Nephron (organoid): ENCODE results near the gene GATA1.

Experiments used
- H3K27ac Mint-ChIP-seq, 3 experiments: 2 replicates each; pipeline ENCODE4 v1.8.0; 2020; ENCODE audit warnings: mixed read lengths in 3 of 3, mild to moderate bottlenecking in 2 of 3, moderate library complexity in 1 of 3
- H3K27me3 Mint-ChIP-seq: 2 replicates; pipeline ENCODE4 v1.8.0; 2021; ENCODE audit warnings: low read depth, mild to moderate bottlenecking, moderate library complexity, mixed read lengths
- H3K36me3 Mint-ChIP-seq: 2 replicates; pipeline ENCODE4 v1.8.0; 2020; ENCODE audit warnings: low read depth, mixed read lengths
- H3K4me1 Mint-ChIP-seq: 2 replicates; pipeline ENCODE4 v1.8.0; 2020; ENCODE audit warnings: mixed read lengths
- H3K4me3 Mint-ChIP-seq, 3 experiments: 2 replicates each; pipeline ENCODE4 v1.8.0; 2020; ENCODE audit warnings: mild to moderate bottlenecking in 3 of 3, mixed read lengths in 3 of 3, moderate library complexity in 2 of 3
- H3K9me3 Mint-ChIP-seq: 2 replicates; pipeline ENCODE4 v1.8.0; 2020; ENCODE audit warnings: mixed read lengths
- TF ChIP-seq, protein P1 (sequence below), 3 experiments: fragments of 200-600 bp; sonication (generic); IDR thresholded peaks; one replicate each; pipeline ENCODE4 v1.5.0; 2021; ENCODE audit warnings: antibody characterized with exemption in 3 of 3; ENCODE audit not compliant: unreplicated experiment in 3 of 3

The GATA1 gene

DNA sequence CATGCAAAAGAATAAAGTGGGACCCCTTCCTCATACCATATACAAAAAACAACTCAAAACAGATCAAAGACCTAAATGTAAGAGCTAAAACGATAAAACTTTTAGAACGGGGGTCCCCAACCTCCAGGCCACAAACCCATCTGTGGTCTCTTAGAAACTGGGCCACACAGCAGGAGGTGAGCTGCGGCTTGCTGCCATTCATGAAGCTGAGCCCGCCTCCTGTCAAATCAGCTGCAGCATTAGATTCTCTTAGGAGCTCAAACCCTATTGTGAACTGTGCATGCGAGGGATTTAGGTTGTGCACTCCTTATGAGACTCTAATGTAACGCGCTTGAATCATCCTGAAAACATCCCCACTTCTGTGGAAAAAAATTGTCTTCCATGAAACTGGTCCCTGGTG lies 7.0 kb upstream of the GATA1 start:
- H3K27me3 Mint-ChIP-seq = no peaks in the 10 kb centered on the region
- no peaks in the 10 kb centered on the region for H3K36me3 Mint-ChIP-seq
- H3K27ac Mint-ChIP-seq = no peak overlapping the region
- TF ChIP-seq, protein P1, sequence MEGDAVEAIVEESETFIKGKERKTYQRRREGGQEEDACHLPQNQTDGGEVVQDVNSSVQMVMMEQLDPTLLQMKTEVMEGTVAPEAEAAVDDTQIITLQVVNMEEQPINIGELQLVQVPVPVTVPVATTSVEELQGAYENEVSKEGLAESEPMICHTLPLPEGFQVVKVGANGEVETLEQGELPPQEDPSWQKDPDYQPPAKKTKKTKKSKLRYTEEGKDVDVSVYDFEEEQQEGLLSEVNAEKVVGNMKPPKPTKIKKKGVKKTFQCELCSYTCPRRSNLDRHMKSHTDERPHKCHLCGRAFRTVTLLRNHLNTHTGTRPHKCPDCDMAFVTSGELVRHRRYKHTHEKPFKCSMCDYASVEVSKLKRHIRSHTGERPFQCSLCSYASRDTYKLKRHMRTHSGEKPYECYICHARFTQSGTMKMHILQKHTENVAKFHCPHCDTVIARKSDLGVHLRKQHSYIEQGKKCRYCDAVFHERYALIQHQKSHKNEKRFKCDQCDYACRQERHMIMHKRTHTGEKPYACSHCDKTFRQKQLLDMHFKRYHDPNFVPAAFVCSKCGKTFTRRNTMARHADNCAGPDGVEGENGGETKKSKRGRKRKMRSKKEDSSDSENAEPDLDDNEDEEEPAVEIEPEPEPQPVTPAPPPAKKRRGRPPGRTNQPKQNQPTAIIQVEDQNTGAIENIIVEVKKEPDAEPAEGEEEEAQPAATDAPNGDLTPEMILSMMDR (IDR thresholded peaks at IDR 0.05; ENCODE audit: unreplicated experiment in 3 of 3) = no peak
- peaks cover 14% of the 10 kb centered on the region for H3K4me1 Mint-ChIP-seq
- H3K9me3 Mint-ChIP-seq = peaks cover 26% of the 10 kb centered on the region
- no peak overlapping the region for H3K4me3 Mint-ChIP-seq

DNA sequence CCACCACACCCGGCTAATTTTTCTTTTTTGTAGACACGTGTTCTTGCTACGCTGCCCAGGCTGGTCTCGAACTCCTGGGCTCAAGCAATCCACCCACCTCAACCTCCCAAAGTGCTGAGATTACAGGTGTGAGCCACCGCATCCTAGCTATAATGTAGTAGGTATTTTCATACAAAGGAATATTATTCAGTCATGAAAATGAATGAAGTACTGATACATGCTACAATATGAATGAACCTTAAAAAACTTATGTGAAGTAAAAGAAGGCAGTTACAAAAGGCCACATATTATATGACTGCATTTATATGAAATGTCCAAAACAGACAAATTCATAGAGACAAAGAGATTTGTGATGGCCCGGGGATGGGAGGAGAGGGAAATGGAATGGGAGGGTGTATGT lies 4.7 kb upstream of the GATA1 start:
- Mint-ChIP-seq H3K36me3 (no peaks in the 10 kb centered on the region), H3K27ac (no peak overlapping the region), H3K4me3 (no peak overlapping the region), H3K4me1 (peaks cover 8% of the 10 kb centered on the region), H3K9me3 (peaks cover 18% of the 10 kb centered on the region), H3K27me3 (no peaks in the 10 kb centered on the region)
- TF ChIP-seq, protein P1 (IDR thresholded peaks at IDR 0.05; ENCODE audit: unreplicated experiment in 3 of 3) = no peak

DNA sequence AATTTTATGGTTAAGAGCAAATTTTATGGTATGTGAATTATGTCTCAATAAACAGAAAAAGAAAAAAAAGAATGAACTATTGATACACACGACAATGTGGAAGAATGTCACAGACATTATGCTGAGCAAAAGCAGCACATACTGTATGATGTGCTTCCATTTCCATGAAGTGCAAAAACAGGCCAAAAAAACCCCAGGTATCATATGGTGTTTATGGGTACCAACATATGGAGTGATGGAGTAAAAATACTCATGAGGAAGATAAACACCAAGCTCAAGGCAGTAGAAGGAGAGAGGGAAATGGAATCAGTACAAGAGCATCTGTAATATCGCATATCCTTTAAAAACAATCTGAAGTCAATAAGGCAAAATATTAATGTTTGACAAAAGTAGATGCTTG lies 4.2 kb upstream of the GATA1 start:
- Mint-ChIP-seq H3K4me1 (peaks cover 3% of the 10 kb centered on the region), H3K36me3 (no peaks in the 10 kb centered on the region), H3K4me3 (no peak overlapping the region), H3K9me3 (peaks cover 18% of the 10 kb centered on the region), H3K27ac (no peak overlapping the region), H3K27me3 (no peaks in the 10 kb centered on the region)
- TF ChIP-seq, protein P1 (IDR thresholded peaks at IDR 0.05; ENCODE audit: unreplicated experiment in 3 of 3) = no peak

DNA sequence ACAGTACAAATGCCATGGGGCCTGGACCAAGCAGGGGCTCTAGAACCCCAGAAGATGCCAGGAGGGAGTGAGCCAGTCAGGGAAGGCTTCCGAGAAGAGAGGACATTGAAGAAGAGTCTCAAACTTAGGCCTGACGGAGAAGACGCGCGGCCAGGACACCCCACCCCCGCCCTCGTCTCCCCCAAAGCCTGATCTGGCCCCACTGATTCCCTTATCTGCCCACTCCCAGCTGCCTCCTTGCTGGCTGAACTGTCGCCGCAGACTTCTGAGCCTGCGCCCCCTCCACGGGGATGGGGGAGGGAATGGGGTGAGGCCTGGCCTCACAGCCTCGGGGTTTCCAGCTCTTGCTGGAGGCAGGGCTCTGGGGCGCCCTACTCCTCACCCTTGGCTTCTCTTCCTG lies 3.6 kb upstream of the GATA1 start:
- TF ChIP-seq, protein P1 (IDR thresholded peaks at IDR 0.05; ENCODE audit: unreplicated experiment in 3 of 3) = no peak
- Mint-ChIP-seq H3K27ac (no peak overlapping the region), H3K4me3 (no peak overlapping the region), H3K27me3 (no peaks in the 10 kb centered on the region), H3K36me3 (no peaks in the 10 kb centered on the region), H3K4me1 (no peaks in the 10 kb centered on the region), H3K9me3 (peaks cover 16% of the 10 kb centered on the region)

DNA sequence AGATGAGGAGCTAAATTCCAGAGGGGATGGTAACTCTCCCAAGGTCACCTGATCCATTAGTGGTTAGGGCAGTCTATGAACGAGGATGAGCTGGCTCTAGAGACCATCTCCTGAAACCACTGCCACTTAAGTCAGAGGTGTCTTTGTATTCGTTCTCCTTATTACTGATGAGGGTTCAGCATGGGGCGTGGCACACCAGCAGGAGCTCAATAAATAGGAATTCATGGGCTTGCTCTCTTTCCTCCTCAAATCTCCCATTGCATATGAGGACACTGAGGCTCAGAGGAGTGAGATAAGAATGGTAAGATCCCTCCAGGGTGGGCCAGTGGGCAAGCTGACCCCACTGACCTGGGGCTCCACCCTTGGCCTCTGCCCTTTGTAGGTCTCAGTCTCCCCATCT lies 1.7 kb upstream of the GATA1 start:
- TF ChIP-seq, protein P1 (IDR thresholded peaks at IDR 0.05; ENCODE audit: unreplicated experiment in 3 of 3) = no peak
- Mint-ChIP-seq H3K27ac (no peak overlapping the region), H3K4me1 (no peaks in the 10 kb centered on the region), H3K27me3 (peaks cover 4% of the 10 kb centered on the region), H3K4me3 (no peak overlapping the region), H3K36me3 (no peaks in the 10 kb centered on the region), H3K9me3 (peaks cover 21% of the 10 kb centered on the region)

DNA sequence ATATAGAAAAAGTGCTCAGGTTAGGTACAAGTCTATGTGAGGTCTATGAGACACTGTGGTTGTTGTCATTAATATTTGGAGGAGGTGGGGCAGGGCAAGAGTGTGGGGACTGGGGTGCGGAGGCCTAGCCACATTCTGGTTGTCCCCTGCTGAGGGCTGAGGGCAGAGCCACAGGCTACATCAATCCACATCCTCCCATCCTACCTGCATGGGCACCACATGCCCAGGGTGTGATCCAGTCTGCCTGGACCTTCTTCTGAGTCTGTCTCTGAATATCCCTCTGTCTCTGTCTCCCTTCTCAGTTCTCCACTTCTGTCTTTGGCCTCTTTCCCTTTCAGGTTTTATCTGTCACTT lies 1.2 kb upstream of the GATA1 start:
- Mint-ChIP-seq H3K4me1 (no peaks in the 10 kb centered on the region), H3K9me3 (peaks cover 21% of the 10 kb centered on the region), H3K36me3 (no peaks in the 10 kb centered on the region), H3K4me3 (no peak overlapping the region), H3K27ac (no peak overlapping the region), H3K27me3 (peaks cover 4% of the 10 kb centered on the region)
- TF ChIP-seq, protein P1 (IDR thresholded peaks at IDR 0.05; ENCODE audit: unreplicated experiment in 3 of 3) = no peak
